Omental fat pad (tissue), 4 donors: ENCODE data around the gene HDGFL3. TPM values are rescaled to one million over a fixed set of nuclear protein-coding genes. Genes with fewer than 3 reads are reported as not detected.
"Not testable (repeated sequence)": the region's sequence is repeated elsewhere in the genome, so short reads cannot be mapped to it uniquely, and the experiment has no call there.

Experiments used
- ATAC-seq: fragments of 150-250 bp; one replicate; pipeline ENCODE4 v1.9.1; 2016; ENCODE audit warnings: mild to moderate bottlenecking, moderate library complexity; ENCODE audit not compliant: low FRiP score
- DNase-seq: peaks from one replicate; pipeline ENCODE4 v3.0.0-alpha.2; 2019; ENCODE audit warnings: low spot score
- total RNA-seq, 4 donors: library from RNA; depleted of rRNA; stranded (reverse); fragments of >200 nt; gene quantifications; one replicate each; pipeline ENCODE4 v1.1.0, GENCODE V29; 2016
- TF ChIP-seq, protein P1 (sequence below), 3 donors: fragments of 450-650 bp; IDR thresholded peaks; one replicate each; pipeline ENCODE4 v1.5.1; 2016 to 2017; ENCODE audit warnings: antibody characterized with exemption in 3 of 3, mild to moderate bottlenecking in 3 of 3, moderate library complexity in 2 of 3

HDGFL3 gene
- total RNA-seq, 4 donors from 2014 or later = 16.0 to 40.7 (median 29.5) TPM

DNA sequence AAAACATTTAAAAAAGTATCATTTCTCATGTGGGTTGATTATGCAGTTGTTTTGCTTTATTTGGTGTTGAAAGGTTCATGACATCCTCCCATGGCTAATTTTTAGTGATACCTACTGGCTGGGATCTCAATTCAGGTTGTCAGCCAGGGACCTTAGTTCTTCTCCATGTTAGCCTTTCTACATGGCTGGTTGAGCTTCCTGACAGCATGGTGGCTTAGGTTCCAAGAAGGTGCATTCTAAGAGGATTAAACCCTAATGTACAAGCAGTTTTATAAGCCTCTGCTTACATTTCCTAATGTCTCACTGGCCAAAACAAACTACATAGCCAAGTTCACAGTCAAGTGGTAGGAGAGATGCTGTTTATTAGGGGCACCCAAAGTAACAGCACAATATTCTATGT is 109.5 kb downstream of the HDGFL3 start:
- DNase-seq (no peak), ATAC-seq (no peak)
- TF ChIP-seq, protein P1, sequence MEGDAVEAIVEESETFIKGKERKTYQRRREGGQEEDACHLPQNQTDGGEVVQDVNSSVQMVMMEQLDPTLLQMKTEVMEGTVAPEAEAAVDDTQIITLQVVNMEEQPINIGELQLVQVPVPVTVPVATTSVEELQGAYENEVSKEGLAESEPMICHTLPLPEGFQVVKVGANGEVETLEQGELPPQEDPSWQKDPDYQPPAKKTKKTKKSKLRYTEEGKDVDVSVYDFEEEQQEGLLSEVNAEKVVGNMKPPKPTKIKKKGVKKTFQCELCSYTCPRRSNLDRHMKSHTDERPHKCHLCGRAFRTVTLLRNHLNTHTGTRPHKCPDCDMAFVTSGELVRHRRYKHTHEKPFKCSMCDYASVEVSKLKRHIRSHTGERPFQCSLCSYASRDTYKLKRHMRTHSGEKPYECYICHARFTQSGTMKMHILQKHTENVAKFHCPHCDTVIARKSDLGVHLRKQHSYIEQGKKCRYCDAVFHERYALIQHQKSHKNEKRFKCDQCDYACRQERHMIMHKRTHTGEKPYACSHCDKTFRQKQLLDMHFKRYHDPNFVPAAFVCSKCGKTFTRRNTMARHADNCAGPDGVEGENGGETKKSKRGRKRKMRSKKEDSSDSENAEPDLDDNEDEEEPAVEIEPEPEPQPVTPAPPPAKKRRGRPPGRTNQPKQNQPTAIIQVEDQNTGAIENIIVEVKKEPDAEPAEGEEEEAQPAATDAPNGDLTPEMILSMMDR (IDR thresholded peaks at IDR 0.05) = no peak

DNA sequence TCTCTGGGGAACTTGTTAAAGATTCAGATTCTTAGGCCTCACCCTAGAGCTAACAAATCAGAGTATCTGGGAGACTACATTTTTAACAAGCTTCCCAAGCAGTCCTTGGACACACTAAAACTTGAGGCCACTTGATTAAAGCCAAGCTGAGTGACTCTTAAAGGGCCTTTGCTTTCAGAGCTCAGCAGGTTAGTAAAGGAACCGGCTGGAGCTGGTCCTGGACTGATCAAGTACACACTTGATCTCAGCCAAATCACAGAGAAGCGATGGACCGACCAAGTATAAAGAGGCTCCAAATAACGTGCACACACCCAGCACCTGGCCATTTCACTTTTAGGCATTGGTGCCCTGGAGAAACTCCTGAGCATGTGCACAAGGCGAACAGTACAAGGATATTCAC is 113.0 kb downstream of the HDGFL3 start:
- ATAC-seq (no peak), DNase-seq (no peak)
- TF ChIP-seq, protein P1 (IDR thresholded peaks at IDR 0.05) = no peak

DNA sequence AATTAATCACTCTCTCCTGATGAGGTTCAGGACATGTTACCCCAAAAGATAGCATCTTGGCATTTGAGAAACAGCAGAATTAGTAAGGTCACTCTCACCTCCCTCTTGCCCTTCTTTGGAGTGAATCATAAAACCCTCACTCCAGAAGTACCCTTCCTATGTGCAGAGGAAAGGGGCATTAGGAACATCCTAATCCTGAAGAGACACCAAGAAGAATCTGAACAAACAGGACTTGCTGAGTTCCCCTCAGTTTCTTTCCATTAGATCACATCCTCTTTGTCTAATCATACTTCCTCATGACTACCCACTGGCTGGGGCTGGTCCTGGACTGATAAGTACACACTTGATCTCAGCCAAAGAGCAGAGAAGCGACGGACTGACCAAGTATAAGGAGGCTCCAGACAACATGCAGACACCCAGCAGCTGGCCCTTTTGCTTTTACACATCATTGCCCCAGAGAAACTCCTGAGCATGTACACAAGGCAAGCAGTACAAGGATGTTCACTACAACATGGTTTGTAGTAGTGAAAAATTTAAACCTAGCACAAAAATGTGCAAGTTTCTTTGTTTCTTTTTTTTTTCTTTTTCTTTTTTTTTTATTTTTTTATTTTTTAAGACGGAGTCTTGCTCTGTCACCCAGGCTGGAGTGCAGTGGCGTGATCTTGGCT is 115.2 kb downstream of the HDGFL3 start:
- DNase-seq = no peak
- TF ChIP-seq, protein P1 (IDR thresholded peaks at IDR 0.05) = no peak

DNA sequence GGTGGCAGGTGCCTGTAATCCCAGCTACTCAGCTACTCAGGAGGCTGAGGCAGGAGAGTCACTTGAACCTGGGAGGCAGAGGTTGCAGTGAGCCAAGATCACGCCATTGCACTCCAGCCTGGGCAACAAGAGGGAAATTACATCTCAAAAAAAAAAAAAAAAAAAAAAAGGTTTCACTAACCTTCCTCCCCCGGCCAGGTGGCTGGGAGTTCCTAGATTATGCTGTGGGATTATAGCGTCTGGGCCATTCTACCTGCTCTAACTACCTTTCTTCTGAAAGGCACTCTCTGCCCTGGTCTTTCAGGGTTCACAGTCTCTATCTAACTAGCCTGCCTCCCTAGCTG is 115.7 kb downstream of the HDGFL3 start:
- not testable (repeated sequence) for ATAC-seq, DNase-seq

More for the DNA sequence above, 115.2 kb downstream of the HDGFL3 start:
- ATAC-seq = no peak

DNA sequence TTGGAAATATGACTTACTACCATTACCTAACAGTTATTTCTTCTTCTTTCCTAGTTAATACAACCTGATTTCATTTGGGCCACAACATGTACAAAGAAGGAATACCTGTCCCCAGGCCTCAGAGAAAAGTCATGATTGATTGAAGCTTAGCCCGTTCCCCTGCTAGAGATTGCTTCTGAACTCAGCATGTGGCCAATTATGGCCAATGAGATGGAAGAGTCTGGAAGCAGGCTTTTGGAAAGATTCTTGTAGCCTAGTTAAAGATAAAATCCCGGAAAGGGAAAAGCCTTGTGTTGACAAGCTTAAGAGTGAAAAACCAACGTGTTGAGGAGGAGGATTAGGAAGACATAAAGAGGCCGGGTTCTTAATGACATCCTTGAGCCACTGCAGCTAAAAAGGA is 117.2 kb downstream of the HDGFL3 start:
- no peak for DNase-seq
- no peak for ATAC-seq
- TF ChIP-seq, protein P1 (IDR thresholded peaks at IDR 0.05) = no peak

DNA sequence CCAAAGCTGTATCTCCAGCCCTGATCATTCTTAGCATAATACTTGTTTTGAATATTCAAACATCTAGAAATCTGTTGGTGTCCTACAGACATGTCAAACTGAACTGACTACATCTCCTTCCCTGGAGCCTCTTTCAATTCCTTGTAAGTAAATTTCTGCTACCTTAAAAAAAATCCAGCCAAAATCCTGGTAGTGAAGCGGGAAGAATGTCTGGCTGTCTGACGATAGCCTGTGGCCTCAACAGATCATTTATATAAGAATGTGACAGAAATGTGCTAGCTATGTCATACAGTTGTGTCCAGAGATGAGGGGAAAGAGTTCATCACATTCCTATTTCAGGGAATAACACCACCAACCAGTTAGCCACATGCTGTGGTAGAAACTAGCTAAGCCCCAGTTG is 118.7 kb downstream of the HDGFL3 start:
- TF ChIP-seq, protein P1 (IDR thresholded peaks at IDR 0.05) = no peak
- DNase-seq = no peak
- no peak for ATAC-seq

DNA sequence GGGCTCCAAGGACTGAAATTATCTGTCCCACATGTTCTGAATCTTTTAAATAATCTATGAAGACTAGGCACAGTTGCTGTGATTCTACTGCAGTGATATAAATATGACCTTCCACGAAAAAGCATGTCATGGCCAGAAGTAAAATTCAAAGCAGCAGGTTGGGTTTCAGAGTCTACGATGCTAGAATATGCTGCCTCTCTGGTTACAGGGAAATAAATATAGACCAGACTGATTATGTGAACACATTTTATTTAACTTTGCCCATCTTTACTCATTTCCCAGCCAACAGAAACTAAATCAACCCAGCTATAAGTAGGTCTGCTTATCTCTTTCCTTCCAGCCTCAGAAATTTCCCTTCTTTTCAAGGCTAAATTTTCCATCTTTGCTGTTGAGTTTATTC is 120.0 kb downstream of the HDGFL3 start:
- DNase-seq (no peak), ATAC-seq (no peak)
- TF ChIP-seq, protein P1 (IDR thresholded peaks at IDR 0.05) = no peak

DNA sequence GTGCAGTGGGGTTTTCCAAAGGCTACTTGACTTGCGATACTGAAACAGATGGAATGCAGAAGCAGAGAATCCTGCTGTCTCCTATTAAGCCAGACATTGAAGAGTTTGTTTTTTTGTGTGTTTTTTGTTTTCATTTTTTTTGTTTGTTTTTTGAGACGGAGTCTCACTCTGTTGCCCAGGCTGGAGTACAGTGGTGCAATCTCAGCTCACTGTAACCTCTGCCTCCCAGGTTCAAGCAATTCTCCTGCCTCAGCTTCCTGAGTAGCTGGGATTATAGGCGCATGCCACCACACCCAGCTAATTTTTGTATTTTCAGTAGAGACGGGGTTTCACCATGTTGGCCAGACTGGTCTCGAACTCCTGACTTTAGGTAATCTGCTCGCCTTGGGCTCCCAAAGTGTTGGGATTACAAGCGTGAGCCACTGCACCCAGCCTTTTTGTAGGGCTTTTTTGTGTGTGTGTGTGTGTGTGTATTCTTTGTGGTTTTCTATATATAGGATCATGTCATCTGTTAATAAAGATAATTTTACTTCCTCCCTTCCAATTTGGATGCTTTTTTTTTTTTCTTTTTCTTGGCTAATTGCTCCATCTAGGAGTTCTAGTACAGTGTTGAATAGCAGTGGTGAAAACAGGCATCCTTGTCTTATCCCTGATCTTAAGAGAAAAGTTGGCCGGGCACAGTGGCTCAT is 121.6 kb downstream of the HDGFL3 start:
- DNase-seq, ATAC-seq: not testable (repeated sequence)

DNA sequence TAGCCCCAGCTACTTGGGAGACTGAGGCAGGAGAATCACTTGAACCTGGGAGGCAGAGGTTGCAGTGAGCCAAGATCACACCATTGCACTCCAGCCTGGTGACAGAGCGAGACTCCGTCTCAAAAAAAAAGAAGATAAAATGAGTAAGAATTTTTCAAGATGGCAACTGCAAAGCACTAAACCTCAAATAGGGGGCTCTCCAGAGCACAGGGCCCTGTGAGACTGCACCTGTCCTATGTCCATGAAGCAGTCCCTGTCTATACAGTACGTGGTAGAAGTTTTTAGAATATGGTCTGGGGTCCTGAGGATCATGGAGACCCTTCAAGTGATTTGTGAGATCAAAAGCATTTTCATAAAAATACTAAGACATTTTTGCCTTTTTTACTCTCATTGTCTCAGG is 122.2 kb downstream of the HDGFL3 start:
- ATAC-seq, DNase-seq: not testable (repeated sequence)
